ENCODE measurements around the gene EFNA4.

GRCh38 chr1:155110381-155110780, 46.8 kb downstream of the EFNA4 start:
- no peak for TF ChIP-seq CTCF (optimal IDR thresholded peaks at IDR 0.05 in 1 of 3, IDR thresholded peaks at IDR 0.05 in 1 of 3, conservative IDR thresholded peaks at IDR 0.05 in 1 of 3; ENCODE audit: extremely low read depth in 1 of 3, insufficient read depth in 2 of 3, low read length in 3 of 3)
- no peak for TF ChIP-seq EZH2 (IDR thresholded peaks at IDR 0.05; ENCODE audit: low read length)

Measured in keratinocyte (primary cell).